ENCODE measurements around the gene TMEM184A. TPM values are rescaled to one million over a fixed set of nuclear protein-coding genes. Genes with fewer than 3 reads are reported as not detected.

TMEM184A gene
- total and polyA plus RNA-seq, 2 of the 8 experiments (the other 6 are each of a cell fraction or from before 2014, with no cell fraction given), result 1.8 to 2.1 TPM

GRCh38 chr7:1576521-1577253, 20.7 kb upstream of the TMEM184A start (continued):
- peak; percentile 59 to 72; a peak in 1 of 4 replicates for TF ChIP-seq HDAC2 (IDR thresholded peaks at IDR 0.05; ENCODE audit: borderline replicate concordance in 1 of 2, low read depth in 2 of 2, low read length in 2 of 2)
- TF ChIP-seq, protein P1, sequence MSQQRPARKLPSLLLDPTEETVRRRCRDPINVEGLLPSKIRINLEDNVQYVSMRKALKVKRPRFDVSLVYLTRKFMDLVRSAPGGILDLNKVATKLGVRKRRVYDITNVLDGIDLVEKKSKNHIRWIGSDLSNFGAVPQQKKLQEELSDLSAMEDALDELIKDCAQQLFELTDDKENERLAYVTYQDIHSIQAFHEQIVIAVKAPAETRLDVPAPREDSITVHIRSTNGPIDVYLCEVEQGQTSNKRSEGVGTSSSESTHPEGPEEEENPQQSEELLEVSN (IDR thresholded peaks at IDR 0.05), result peak; percentile 21
- no peak for TF ChIP-seq RNF2 (IDR thresholded peaks at IDR 0.05; ENCODE audit: borderline replicate concordance, low read depth, low read length, missing control alignments, poor library complexity, severe bottlenecking)
- no peak for TF ChIP-seq BCL11A (IDR thresholded peaks at IDR 0.05; ENCODE audit: low read depth in 2 of 2, low read length in 2 of 2)
- peak; percentile 41 for TF ChIP-seq TAF1 (IDR thresholded peaks at IDR 0.05; ENCODE audit: low read depth, low read length)
- no peak for TF ChIP-seq NANOG (IDR thresholded peaks at IDR 0.05; ENCODE audit: insufficient read depth, low read depth, low read length, poor library complexity, severe bottlenecking)
- TF ChIP-seq YY1 (IDR thresholded peaks at IDR 0.05; ENCODE audit: low read depth, low read length), result peak; percentile 93
